Kidney epithelial cell (primary cell): ENCODE results near the gene PRR19. TPM values are rescaled to one million over a fixed set of nuclear protein-coding genes. Genes with fewer than 3 reads are reported as not detected.

Source experiments
- DNase-seq: peaks from one replicate; pipeline ENCODE4 v3.0.0-alpha.2; 2010; ENCODE audit warnings: low read depth
- H3K27me3 ChIP-seq: 2 replicates; pipeline ENCODE4 v1.6.0; 2011; ENCODE audit warnings: low read length; ENCODE audit not compliant: control insufficient read depth, insufficient read depth
- H3K36me3 ChIP-seq: 2 replicates; pipeline ENCODE4 v1.5.1; 2011; ENCODE audit warnings: low read length; ENCODE audit not compliant: control insufficient read depth, insufficient read depth
- H3K4me3 ChIP-seq: 2 replicates; pipeline ENCODE4 v1.5.1; 2011; ENCODE audit warnings: low read depth, mild to moderate bottlenecking, control low read depth, low read length
- total RNA-seq: library from RNA; depleted of rRNA; stranded (reverse); fragments of >200 nt; gene quantifications from 2 replicates; pipeline ENCODE4 v1.2.3, GENCODE V29; 2015
- TF ChIP-seq, protein P1 (sequence below): IDR thresholded peaks from 2 replicates; pipeline ENCODE4 v1.5.1; 2011; ENCODE audit warnings: mild to moderate bottlenecking, moderate library complexity, low read length, control low read depth, inconsistent platforms; ENCODE audit not compliant: insufficient read depth, poor library complexity, severe bottlenecking

PRR19 gene
- total RNA-seq, 1 donor from 2014 or later = 0.92 TPM

GRCh38 chr19:42267644-42268141 is 34.2 kb upstream of the PRR19 start:
- H3K36me3 ChIP-seq = no peaks in the 10 kb centered on the region
- DNase-seq = no peak
- no peaks in the 10 kb centered on the region for H3K27me3 ChIP-seq
- peak overlapping the region; percentile 49 for H3K4me3 ChIP-seq
- TF ChIP-seq, protein P1, sequence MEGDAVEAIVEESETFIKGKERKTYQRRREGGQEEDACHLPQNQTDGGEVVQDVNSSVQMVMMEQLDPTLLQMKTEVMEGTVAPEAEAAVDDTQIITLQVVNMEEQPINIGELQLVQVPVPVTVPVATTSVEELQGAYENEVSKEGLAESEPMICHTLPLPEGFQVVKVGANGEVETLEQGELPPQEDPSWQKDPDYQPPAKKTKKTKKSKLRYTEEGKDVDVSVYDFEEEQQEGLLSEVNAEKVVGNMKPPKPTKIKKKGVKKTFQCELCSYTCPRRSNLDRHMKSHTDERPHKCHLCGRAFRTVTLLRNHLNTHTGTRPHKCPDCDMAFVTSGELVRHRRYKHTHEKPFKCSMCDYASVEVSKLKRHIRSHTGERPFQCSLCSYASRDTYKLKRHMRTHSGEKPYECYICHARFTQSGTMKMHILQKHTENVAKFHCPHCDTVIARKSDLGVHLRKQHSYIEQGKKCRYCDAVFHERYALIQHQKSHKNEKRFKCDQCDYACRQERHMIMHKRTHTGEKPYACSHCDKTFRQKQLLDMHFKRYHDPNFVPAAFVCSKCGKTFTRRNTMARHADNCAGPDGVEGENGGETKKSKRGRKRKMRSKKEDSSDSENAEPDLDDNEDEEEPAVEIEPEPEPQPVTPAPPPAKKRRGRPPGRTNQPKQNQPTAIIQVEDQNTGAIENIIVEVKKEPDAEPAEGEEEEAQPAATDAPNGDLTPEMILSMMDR = no peak

DNA sequence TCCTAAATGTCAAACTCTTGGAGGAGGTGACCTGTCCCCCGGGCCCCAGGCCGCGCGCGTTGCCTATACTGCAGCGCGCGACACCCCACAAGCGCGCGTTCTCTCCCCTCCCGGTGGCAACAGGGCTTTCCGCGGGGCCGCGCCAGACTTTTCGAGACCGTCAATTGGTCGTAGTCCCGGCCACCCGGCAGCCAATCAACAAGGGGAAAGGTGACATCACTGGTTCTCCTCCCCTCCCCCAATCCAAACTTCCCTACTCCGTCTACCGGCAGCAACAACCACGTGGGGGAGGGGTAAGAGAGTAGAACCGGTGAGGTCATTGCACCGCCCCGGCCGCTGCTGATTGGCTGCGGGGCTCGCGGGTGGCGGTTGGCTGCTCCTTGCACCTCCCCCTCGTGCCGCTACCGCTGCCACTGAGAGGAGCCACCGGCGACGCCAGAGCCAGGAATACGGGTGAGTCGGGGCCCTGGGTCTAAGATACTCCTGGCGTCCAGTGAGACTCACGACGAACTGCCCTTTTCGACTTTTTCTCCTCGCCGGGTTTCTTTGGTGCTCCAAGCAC is 33.7 kb upstream of the PRR19 start:
- no peaks in the 10 kb centered on the region for H3K36me3 ChIP-seq
- peak overlapping the region; percentile 78 for H3K4me3 ChIP-seq
- TF ChIP-seq, protein P1 = no peak
- no peaks in the 10 kb centered on the region for H3K27me3 ChIP-seq
- peak; percentile 95 for DNase-seq

- Histone ChIP-seq H3K36me3 (no peaks in the 10 kb centered on the region), H3K27me3 (no peaks in the 10 kb centered on the region), H3K4me3 (peak within 1 kb of the TSS; percentile 78)
- DNase-seq = peak; percentile 100
- TF ChIP-seq, protein P1 = no peak
Observed at GRCh38 chr19:42268704-42269477, 33.0 kb upstream of the PRR19 start, which contains the start of gene CIC. Gene CIC, plus strand, starts transcription at chr19:42269252. Its CDS starts 2,532 bp downstream, at chr19:42271784.

GRCh38 chr19:42269478-42270345 is 32.2 kb upstream of the PRR19 start:
- H3K36me3 ChIP-seq = no peaks in the 10 kb centered on the region
- no peak for DNase-seq
- TF ChIP-seq, protein P1 = no peak
- H3K27me3 ChIP-seq = no peaks in the 10 kb centered on the region
- peak overlapping the region; percentile 60 for H3K4me3 ChIP-seq

- Histone ChIP-seq H3K27me3 (no peaks in the 10 kb centered on the region), H3K4me3 (peak overlapping the region; percentile 60), H3K36me3 (peaks cover 1% of the 10 kb centered on the region)
- TF ChIP-seq, protein P1 = no peak
- DNase-seq = no peak
Observed at GRCh38 chr19:42270346-42271044, 31.4 kb upstream of the PRR19 start.
